Stomach (tissue), 9 donors: ENCODE results near the gene MMP20. TPM values are rescaled to one million over a fixed set of nuclear protein-coding genes. Genes with fewer than 3 reads are reported as not detected.

Experiments
- DNase-seq, 2 donors: peaks; one replicate each; pipeline versions ENCODE4 v3.0.0 to v3.0.0-alpha.2; 2013 to 2019
- H3K27ac ChIP-seq, 5 donors: fragments of 200-600 bp in 4 of 5; sonication (generic) in 4 of 5; one replicate each; pipeline ENCODE4 v1.5.1; 2013 to 2019; ENCODE audit warnings: mild to moderate bottlenecking in 1 of 5, moderate library complexity in 1 of 5
- H3K27me3 ChIP-seq, 3 donors: fragments of 200-600 bp; sonication (generic); one replicate each; pipeline ENCODE4 v1.5.1; 2017 to 2019; ENCODE audit warnings: mixed run types in 1 of 3
- H3K36me3 ChIP-seq, 4 donors: fragments of 200-600 bp; sonication (generic); 1 replicate in 3 of 4; 2 replicates in 1 of 4; pipeline ENCODE4 v1.5.1; 2016 to 2019
- H3K4me1 ChIP-seq, 4 donors: fragments of 200-600 bp; sonication (generic); one replicate each; pipeline ENCODE4 v1.5.1; 2016 to 2019
- H3K4me3 ChIP-seq, 4 donors: fragments of 200-600 bp; sonication (generic) in 3 of 4; one replicate each; pipeline ENCODE4 v1.5.1; 2016 to 2019; ENCODE audit warnings: mild to moderate bottlenecking in 1 of 4
- H3K9me3 ChIP-seq, 4 donors: fragments of 200-600 bp; sonication (generic); one replicate each; pipeline ENCODE4 v1.5.1; 2016 to 2019
- EP300 ChIP-seq: sonication (generic); formaldehyde crosslinking; IDR thresholded peaks from one replicate; pipeline ENCODE4 v1.6.1; 2017; ENCODE audit warnings: antibody characterized with exemption
- POLR2A ChIP-seq, 4 donors: fragments of 450-650 bp; IDR thresholded peaks; one replicate each; pipeline ENCODE4 v1.6.1; 2016; ENCODE audit warnings: antibody characterized with exemption in 4 of 4, control low read depth in 2 of 4, mild to moderate bottlenecking in 1 of 4, moderate library complexity in 1 of 4
- POLR2AphosphoS5 ChIP-seq, 3 donors: sonication (generic); formaldehyde crosslinking; IDR thresholded peaks; one replicate each; pipeline ENCODE4 v1.6.1; 2016; ENCODE audit warnings: antibody characterized with exemption in 3 of 3
- WGBS, 5 donors: extraction: QIAGEN DNeasy Blood & Tissue Kit in 3 of 5; methylation state at CpG; one replicate each; pipeline versions ENCODE4 v1.1.5 to v1.1.7; 2013 to 2018; 5-methylcytosine and 5-hydroxymethylcytosine counted together
- intact Hi-C: fragments of 100-400 bp; cut with DNase I; formaldehyde crosslinking; loops from one replicate; pipeline ENCODE4 v1.15.1; 2023; ENCODE audit warnings: low total_unique reads
- polyA plus RNA-seq, 3 donors: library from polyadenylated mRNA; stranded (reverse); fragments of 200-250 nt; gene quantifications; one replicate each; pipeline ENCODE4 v1.2.3, GENCODE V29; 2013
- total RNA-seq, 5 donors: library from RNA; depleted of rRNA; stranded (reverse); fragments of >200 nt; gene quantifications; one replicate each; pipeline versions ENCODE4 v1.1.0 to v1.2.3, GENCODE V29; 2014 to 2016
- TF ChIP-seq, protein P1 (sequence below), 7 experiments: fragments of 450-650 bp in 4 of 7; fragments of 200-600 bp in 3 of 7; sonication (generic) in 3 of 7; IDR thresholded peaks; one replicate each; pipeline ENCODE4 v1.5.1; 2016 to 2019; ENCODE audit warnings: antibody characterized with exemption in 7 of 7, control low read depth in 2 of 7, mild to moderate bottlenecking in 1 of 7
- donor health status: healthy with polysubstance abuse.
- donor health status: Bipolar disorder and iron deficiency.
- donor health status: healthy.

Gene MMP20
- total and polyA plus RNA-seq, 8 donors: not detected

- Histone ChIP-seq H3K4me3 (no peak overlapping the region), H3K4me1 (no peaks in the 10 kb centered on the region), H3K27ac (no peak overlapping the region), H3K27me3 (no peaks in the 10 kb centered on the region), H3K9me3 (no peaks in the 10 kb centered on the region), H3K36me3 (no peaks in the 10 kb centered on the region)
- intact Hi-C loops: no loop called here
- 42 to 63% (median 54%) methylated on average over 3 of the region's 3 CpGs for WGBS, 5 donors
- no peak for TF ChIP-seq POLR2A (IDR thresholded peaks at IDR 0.05)
- TF ChIP-seq, protein P1, sequence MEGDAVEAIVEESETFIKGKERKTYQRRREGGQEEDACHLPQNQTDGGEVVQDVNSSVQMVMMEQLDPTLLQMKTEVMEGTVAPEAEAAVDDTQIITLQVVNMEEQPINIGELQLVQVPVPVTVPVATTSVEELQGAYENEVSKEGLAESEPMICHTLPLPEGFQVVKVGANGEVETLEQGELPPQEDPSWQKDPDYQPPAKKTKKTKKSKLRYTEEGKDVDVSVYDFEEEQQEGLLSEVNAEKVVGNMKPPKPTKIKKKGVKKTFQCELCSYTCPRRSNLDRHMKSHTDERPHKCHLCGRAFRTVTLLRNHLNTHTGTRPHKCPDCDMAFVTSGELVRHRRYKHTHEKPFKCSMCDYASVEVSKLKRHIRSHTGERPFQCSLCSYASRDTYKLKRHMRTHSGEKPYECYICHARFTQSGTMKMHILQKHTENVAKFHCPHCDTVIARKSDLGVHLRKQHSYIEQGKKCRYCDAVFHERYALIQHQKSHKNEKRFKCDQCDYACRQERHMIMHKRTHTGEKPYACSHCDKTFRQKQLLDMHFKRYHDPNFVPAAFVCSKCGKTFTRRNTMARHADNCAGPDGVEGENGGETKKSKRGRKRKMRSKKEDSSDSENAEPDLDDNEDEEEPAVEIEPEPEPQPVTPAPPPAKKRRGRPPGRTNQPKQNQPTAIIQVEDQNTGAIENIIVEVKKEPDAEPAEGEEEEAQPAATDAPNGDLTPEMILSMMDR (IDR thresholded peaks at IDR 0.05): no peak
- no peak for TF ChIP-seq POLR2AphosphoS5 (IDR thresholded peaks at IDR 0.05)
- no peak for TF ChIP-seq EP300
- DNase-seq: no peak
Observed at GRCh38 chr11:102576350-102576749, 48.8 kb downstream of the MMP20 start.

DNA sequence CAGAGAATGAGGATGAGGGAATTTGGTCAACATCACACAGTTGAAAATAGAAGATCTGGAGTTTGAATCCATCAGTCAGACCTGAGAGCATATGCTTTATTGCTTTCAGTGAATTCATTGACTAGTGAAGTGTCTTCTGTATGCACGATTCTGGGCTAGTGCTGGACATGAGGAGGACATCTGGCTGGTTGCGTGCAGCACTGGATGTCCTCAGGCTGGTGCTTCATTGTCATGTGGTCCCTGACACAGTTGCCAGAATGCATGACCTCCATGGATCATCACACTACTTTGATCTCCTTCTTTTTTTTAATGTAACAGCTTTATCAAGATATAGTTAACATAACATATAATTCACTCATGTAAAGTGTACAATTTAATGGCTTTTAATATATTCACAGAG is 50.1 kb downstream of the MMP20 start:
- intact Hi-C loops: no loop called here
- Histone ChIP-seq H3K4me3 (no peak overlapping the region), H3K27ac (no peak overlapping the region), H3K4me1 (no peaks in the 10 kb centered on the region), H3K27me3 (no peaks in the 10 kb centered on the region), H3K36me3 (no peaks in the 10 kb centered on the region), H3K9me3 (no peaks in the 10 kb centered on the region)
- WGBS, 5 donors: 88 to 97% (median 94%) methylated on average over 2 of the region's 2 CpGs
- no peak for TF ChIP-seq POLR2A (IDR thresholded peaks at IDR 0.05)
- TF ChIP-seq, protein P1 (IDR thresholded peaks at IDR 0.05): no peak
- TF ChIP-seq POLR2AphosphoS5 (IDR thresholded peaks at IDR 0.05): no peak
- TF ChIP-seq EP300: no peak
- no peak for DNase-seq

DNA sequence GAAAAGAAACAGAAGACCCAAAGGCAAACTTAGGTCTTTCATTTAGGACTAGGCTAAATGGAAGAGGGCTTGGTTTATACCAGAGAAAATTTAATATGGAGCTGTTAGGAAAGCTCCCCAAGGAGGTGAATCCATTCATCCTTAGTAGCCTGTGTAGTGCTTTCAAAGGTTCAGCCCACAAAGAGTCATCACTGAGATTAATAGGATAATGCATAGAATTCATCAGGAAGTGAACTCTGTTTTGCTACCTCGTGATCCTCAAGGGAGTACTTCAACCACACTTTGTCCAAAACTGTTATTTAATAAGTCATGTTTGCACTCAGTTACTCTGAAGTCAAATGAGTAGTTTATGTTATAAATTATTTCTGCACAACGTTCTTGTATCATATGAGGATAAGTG is 51.3 kb downstream of the MMP20 start:
- Histone ChIP-seq H3K27me3 (no peaks in the 10 kb centered on the region), H3K27ac (no peak overlapping the region), H3K4me3 (no peak overlapping the region), H3K4me1 (no peaks in the 10 kb centered on the region), H3K36me3 (no peaks in the 10 kb centered on the region), H3K9me3 (no peaks in the 10 kb centered on the region)
- TF ChIP-seq POLR2AphosphoS5 (IDR thresholded peaks at IDR 0.05) (no peak), EP300 (no peak), POLR2A (IDR thresholded peaks at IDR 0.05) (no peak)
- TF ChIP-seq, protein P1 (IDR thresholded peaks at IDR 0.05): no peak
- intact Hi-C loops: no loop called here
- WGBS, 5 donors: 19 to 70% (median 55%) methylated on average over 2 of the region's 2 CpGs
- no peak for DNase-seq

DNA sequence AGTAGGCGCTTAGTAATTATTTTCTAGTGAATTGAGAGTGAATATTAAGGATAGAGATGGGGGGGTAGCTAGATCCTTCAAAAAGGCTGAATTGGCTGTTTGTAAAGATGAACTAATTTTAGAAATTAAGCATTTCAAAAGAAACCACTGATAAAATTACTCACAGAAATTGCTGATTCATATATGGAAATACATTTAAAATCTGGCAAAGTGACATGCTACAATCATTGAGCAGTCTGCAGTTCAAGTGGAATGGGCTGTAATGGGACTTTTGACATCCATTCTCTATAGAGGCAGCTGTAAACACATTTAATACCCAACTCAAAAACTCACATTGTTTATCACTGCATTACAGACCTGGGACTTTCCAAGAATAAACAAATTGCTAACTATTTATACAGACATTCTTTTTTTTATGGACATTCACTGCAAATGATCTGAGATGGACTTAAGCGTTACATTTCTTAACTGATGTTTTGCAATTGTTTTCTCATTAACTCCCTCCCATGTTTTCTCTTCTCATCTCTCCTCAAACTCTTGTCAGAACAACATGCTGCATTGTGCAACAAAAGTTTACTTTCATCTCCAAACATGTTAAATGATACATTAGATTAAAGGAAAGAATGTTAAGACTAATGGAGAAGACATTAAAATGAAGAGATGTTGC is 52.4 kb downstream of the MMP20 start:
- WGBS, 5 donors: 78 to 84% (median 83%) methylated on average over 2 of the region's 2 CpGs
- TF ChIP-seq, protein P1 (IDR thresholded peaks at IDR 0.05): no peak
- TF ChIP-seq EP300 (no peak), POLR2AphosphoS5 (IDR thresholded peaks at IDR 0.05) (no peak), POLR2A (IDR thresholded peaks at IDR 0.05) (no peak)
- H3K9me3 ChIP-seq: peaks cover 0 to 10% (median 0%) of the 10 kb centered on the region in 4 donors
- DNase-seq: no peak
- H3K36me3 ChIP-seq: no peaks in the 10 kb centered on the region
- H3K27ac ChIP-seq: no peak overlapping the region
- H3K4me3 ChIP-seq: no peak overlapping the region
- intact Hi-C loops: no loop called here
- H3K27me3 ChIP-seq: no peaks in the 10 kb centered on the region
- no peaks in the 10 kb centered on the region for H3K4me1 ChIP-seq
